ENCODE measurements around the gene KIR3DL3. TPM values are rescaled to one million over a fixed set of nuclear protein-coding genes. Genes with fewer than 3 reads are reported as not detected.

Gene KIR3DL3
- total RNA-seq, 3 donors from 2014 or later (not counting 1 experiment from before 2014, with no cell fraction given) = not detected

DNA sequence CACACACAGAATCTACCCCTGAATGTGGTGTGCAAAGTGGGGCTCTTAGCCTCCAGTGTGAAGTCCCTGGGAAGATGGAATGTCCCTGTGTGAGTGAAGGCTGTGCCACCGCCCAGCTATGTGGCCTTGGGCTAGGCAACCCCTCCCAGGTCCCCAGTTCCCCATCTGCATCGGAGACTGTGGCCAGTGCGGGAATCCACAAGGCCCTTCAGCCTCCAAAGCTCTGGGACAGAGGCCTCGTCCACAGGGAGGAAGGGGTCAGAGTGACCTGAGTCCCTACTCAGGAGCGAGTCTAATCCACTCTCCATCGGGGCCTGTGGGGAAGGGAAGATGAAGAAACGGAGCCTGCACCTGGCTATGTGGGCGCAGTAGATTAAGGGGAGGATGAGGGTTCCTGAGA is 19.3 kb upstream of the KIR3DL3 start:
- TF ChIP-seq, protein P1, sequence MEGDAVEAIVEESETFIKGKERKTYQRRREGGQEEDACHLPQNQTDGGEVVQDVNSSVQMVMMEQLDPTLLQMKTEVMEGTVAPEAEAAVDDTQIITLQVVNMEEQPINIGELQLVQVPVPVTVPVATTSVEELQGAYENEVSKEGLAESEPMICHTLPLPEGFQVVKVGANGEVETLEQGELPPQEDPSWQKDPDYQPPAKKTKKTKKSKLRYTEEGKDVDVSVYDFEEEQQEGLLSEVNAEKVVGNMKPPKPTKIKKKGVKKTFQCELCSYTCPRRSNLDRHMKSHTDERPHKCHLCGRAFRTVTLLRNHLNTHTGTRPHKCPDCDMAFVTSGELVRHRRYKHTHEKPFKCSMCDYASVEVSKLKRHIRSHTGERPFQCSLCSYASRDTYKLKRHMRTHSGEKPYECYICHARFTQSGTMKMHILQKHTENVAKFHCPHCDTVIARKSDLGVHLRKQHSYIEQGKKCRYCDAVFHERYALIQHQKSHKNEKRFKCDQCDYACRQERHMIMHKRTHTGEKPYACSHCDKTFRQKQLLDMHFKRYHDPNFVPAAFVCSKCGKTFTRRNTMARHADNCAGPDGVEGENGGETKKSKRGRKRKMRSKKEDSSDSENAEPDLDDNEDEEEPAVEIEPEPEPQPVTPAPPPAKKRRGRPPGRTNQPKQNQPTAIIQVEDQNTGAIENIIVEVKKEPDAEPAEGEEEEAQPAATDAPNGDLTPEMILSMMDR (IDR thresholded peaks at IDR 0.05) = no peak
- no peaks in the 10 kb centered on the region for H3K9me3 Mint-ChIP-seq
- H3K27me3 Mint-ChIP-seq (ENCODE audit: low read depth in 2 of 2) = peaks cover 49 to 55% of the 10 kb centered on the region in 2 donors
- H3K36me3 Mint-ChIP-seq = no peaks in the 10 kb centered on the region
- H3K9me3 ChIP-seq (ENCODE audit: control insufficient read depth, insufficient read depth, low read length) = no peaks in the 10 kb centered on the region
- intact Hi-C loops (cut with micrococcal nuclease) = loop anchor here (5.0 kb wide), 1 partner anchor 32 kb away; the partner anchor contains the start of gene KIR2DL3
- no peak overlapping the region for H3K4me3 ChIP-seq (ENCODE audit: low read length)
- DNase-seq (no peak), ATAC-seq (no peak)
- no peaks in the 10 kb centered on the region for H3K36me3 ChIP-seq (ENCODE audit: control insufficient read depth, insufficient read depth, low read length)
- peaks cover 12% of the 10 kb centered on the region for H3K27me3 ChIP-seq (ENCODE audit: control insufficient read depth, insufficient read depth, low read length)
- peaks cover 28% of the 10 kb centered on the region for H3K4me1 ChIP-seq (ENCODE audit: control insufficient read depth, insufficient read depth, low read length)
- H3K27ac Mint-ChIP-seq = no peak overlapping the region
- WGBS (ENCODE audit: insufficient coverage) = 87% methylated on average over 8 of the region's 8 CpGs
- H3K27ac ChIP-seq (ENCODE audit: low read length) = no peak overlapping the region
- peaks cover 42 to 67% of the 10 kb centered on the region in 2 donors for H3K4me1 Mint-ChIP-seq
- H3K4me3 Mint-ChIP-seq = peak overlapping the region; percentile 15

DNA sequence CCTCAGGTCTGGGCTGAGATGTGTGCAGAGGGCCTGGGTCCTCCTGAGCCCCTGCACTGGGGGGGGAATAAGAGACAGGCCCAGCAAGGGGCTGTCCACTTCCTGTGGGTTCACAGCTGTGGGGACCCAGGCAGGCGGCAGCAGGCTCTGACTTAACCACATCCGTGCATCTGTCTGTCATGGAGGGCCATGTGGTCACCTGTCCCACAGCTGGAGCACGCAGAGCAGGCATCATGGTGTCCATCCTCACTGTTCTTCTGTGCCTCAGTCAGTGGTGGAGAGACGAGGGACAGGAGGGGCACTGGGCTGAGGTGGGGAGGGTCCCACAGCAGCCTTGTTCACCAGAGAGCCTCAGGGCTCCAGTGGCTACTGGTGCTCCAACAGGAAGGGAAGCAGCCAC is 16.3 kb upstream of the KIR3DL3 start:
- no peaks in the 10 kb centered on the region for H3K9me3 ChIP-seq (ENCODE audit: control insufficient read depth, insufficient read depth, low read length)
- Mint-ChIP-seq H3K27me3 (ENCODE audit: low read depth in 2 of 2) (peaks cover 31 to 43% of the 10 kb centered on the region in 2 donors), H3K4me3 (peak overlapping the region; percentile 50), H3K4me1 (peaks cover 36 to 62% of the 10 kb centered on the region in 2 donors), H3K27ac (peak overlapping the region in 1 of 2 donors; percentile 67), H3K36me3 (no peaks in the 10 kb centered on the region), H3K9me3 (no peaks in the 10 kb centered on the region)
- H3K4me3 ChIP-seq (ENCODE audit: low read length) = no peak overlapping the region
- TF ChIP-seq, protein P1 (IDR thresholded peaks at IDR 0.05) = no peak
- WGBS (ENCODE audit: insufficient coverage) = 1% methylated on average over 4 of the region's 4 CpGs
- H3K27me3 ChIP-seq (ENCODE audit: control insufficient read depth, insufficient read depth, low read length) = peaks cover 10% of the 10 kb centered on the region
- peaks cover 36% of the 10 kb centered on the region for H3K4me1 ChIP-seq (ENCODE audit: control insufficient read depth, insufficient read depth, low read length)
- peak; percentile 25 to 53 for DNase-seq
- intact Hi-C loops (cut with micrococcal nuclease) = no loop called here
- peak; percentile 82 to 93 (median 85) for ATAC-seq
- no peaks in the 10 kb centered on the region for H3K36me3 ChIP-seq (ENCODE audit: control insufficient read depth, insufficient read depth, low read length)
- H3K27ac ChIP-seq (ENCODE audit: low read length) = no peak overlapping the region

DNA sequence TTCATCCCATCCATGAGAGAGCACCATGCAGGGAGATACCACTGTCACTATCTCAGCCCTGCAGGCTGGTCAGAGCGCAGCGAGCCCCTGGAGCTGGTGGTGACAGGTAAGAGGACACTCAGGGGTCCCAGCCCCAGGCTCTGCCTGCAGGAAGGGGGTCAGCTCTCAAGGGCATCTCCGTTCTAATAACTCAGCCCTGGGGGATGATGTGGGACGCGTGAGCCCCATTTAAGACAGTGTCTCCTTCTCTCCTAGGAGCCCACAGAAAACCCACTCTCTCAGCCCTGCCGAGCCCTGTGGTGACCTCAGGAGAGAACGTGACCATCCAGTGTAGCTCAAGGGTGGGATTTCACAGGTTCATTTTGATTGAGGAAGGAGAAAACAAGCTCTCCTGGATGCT is 15.5 kb upstream of the KIR3DL3 start:
- peaks cover 31 to 54% of the 10 kb centered on the region in 2 donors for H3K4me1 Mint-ChIP-seq
- H3K4me3 Mint-ChIP-seq = peak overlapping the region; percentile 49
- Histone ChIP-seq H3K36me3 (ENCODE audit: control insufficient read depth, insufficient read depth, low read length) (no peaks in the 10 kb centered on the region), H3K27ac (ENCODE audit: low read length) (no peak overlapping the region), H3K9me3 (ENCODE audit: control insufficient read depth, insufficient read depth, low read length) (no peaks in the 10 kb centered on the region), H3K4me3 (ENCODE audit: low read length) (no peak overlapping the region), H3K4me1 (ENCODE audit: control insufficient read depth, insufficient read depth, low read length) (peaks cover 36% of the 10 kb centered on the region), H3K27me3 (ENCODE audit: control insufficient read depth, insufficient read depth, low read length) (peaks cover 8% of the 10 kb centered on the region)
- no peaks in the 10 kb centered on the region for H3K36me3 Mint-ChIP-seq
- TF ChIP-seq, protein P1 (IDR thresholded peaks at IDR 0.05) = no peak
- H3K9me3 Mint-ChIP-seq = no peaks in the 10 kb centered on the region
- 92% methylated on average over 7 of the region's 7 CpGs for WGBS (ENCODE audit: insufficient coverage)
- intact Hi-C loops (cut with micrococcal nuclease) = no loop called here
- DNase-seq (no peak), ATAC-seq (no peak)
- H3K27ac Mint-ChIP-seq = peak overlapping the region in 1 of 2 donors; percentile 52
- H3K27me3 Mint-ChIP-seq (ENCODE audit: low read depth in 2 of 2) = peaks cover 26 to 37% of the 10 kb centered on the region in 2 donors

Measured in natural killer cell (primary cell).